CD14-positive monocyte (primary cell): Measurements from ENCODE around the gene MLLT10. TPM values are rescaled to one million over a fixed set of nuclear protein-coding genes. Genes with fewer than 3 reads are reported as not detected.

ENCODE experiments used
- DNase-seq, 3 donors: peaks; one replicate each; pipeline ENCODE4 v3.0.0-alpha.2; 2011 to 2022
- H2AFZ ChIP-seq: 2 replicates; pipeline ENCODE4 v1.6.0; 2012; ENCODE audit warnings: mild to moderate bottlenecking, low read depth, low read length, inconsistent platforms; ENCODE audit not compliant: insufficient read depth, poor library complexity, severe bottlenecking
- H3K27ac ChIP-seq, 2 donors: 1 replicate in 1 of 2; 2 replicates in 1 of 2; pipeline ENCODE4 v1.5.1; 2012 to 2013; ENCODE audit warnings: low read length in 2 of 2, control low read depth in 1 of 2, inconsistent platforms in 1 of 2, low read depth in 1 of 2, mild to moderate bottlenecking in 1 of 2
- H3K27me3 ChIP-seq, 2 donors: one replicate each; pipeline versions ENCODE4 v1.6.0 to v1.6.1; 2011 to 2013; ENCODE audit warnings: low read length in 2 of 2; ENCODE audit not compliant: control insufficient read depth in 2 of 2, insufficient read depth in 2 of 2
- H3K36me3 ChIP-seq, 2 donors: replicated peaks in 1 of 2; 1 replicate in 1 of 2; 2 replicates in 1 of 2; pipeline versions ENCODE4 v1.5.1 to v1.6.1; 2012 to 2013; ENCODE audit warnings: low read length in 2 of 2, control low read depth in 1 of 2, inconsistent platforms in 1 of 2, mild to moderate bottlenecking in 1 of 2; ENCODE audit not compliant: insufficient read depth in 2 of 2, control insufficient read depth in 1 of 2
- H3K4me1 ChIP-seq, 2 donors: 1 replicate in 1 of 2; 2 replicates in 1 of 2; pipeline versions ENCODE4 v1.5.1 to v1.6.1; 2012 to 2013; ENCODE audit warnings: low read length in 2 of 2, control low read depth in 1 of 2, inconsistent platforms in 1 of 2, mild to moderate bottlenecking in 1 of 2, moderate library complexity in 1 of 2; ENCODE audit not compliant: insufficient read depth in 2 of 2, control insufficient read depth in 1 of 2
- H3K4me2 ChIP-seq: replicated peaks from 2 replicates; pipeline ENCODE3; 2012; ENCODE audit warnings: low read length, moderate library complexity, mild to moderate bottlenecking; ENCODE audit not compliant: poor library complexity, severe bottlenecking; ENCODE audit errors: extremely low read depth
- H3K4me3 ChIP-seq, 3 experiments: fragments of 200-600 bp in 1 of 3; sonication (generic) in 1 of 3; replicated peaks in 1 of 3; 1 replicate in 2 of 3; 2 replicates in 1 of 3; pipeline ENCODE4 v1.5.1; 2011 to 2013; ENCODE audit warnings: low read length in 3 of 3, mild to moderate bottlenecking in 3 of 3, control low read depth in 2 of 3, low read depth in 2 of 3, inconsistent platforms in 1 of 3, moderate library complexity in 1 of 3
- H3K79me2 ChIP-seq: 2 replicates; pipeline ENCODE4 v1.6.0; 2012; ENCODE audit warnings: mild to moderate bottlenecking, control low read depth, inconsistent platforms, low read length, moderate library complexity; ENCODE audit not compliant: insufficient read depth
- H3K9ac ChIP-seq: 2 replicates; pipeline ENCODE4 v1.6.0; 2017; ENCODE audit warnings: low read length, mild to moderate bottlenecking; ENCODE audit not compliant: insufficient read depth, poor library complexity, severe bottlenecking
- H3K9me3 ChIP-seq, 2 donors: replicated peaks in 1 of 2; 1 replicate in 1 of 2; 2 replicates in 1 of 2; pipeline versions ENCODE4 v1.5.1 to v1.6.1; 2012 to 2013; ENCODE audit warnings: low read length in 2 of 2, control low read depth in 1 of 2; ENCODE audit not compliant: control insufficient read depth in 1 of 2, insufficient read depth in 1 of 2
- H4K20me1 ChIP-seq: 2 replicates; pipeline ENCODE4 v1.6.0; 2012; ENCODE audit warnings: mild to moderate bottlenecking, low read length, control low read depth, moderate library complexity; ENCODE audit not compliant: insufficient read depth
- H3K27ac Mint-ChIP-seq, 7 donors: one replicate each; pipeline ENCODE4 v1.8.0; 2020; ENCODE audit warnings: mild to moderate bottlenecking in 7 of 7, mixed read lengths in 7 of 7, moderate library complexity in 6 of 7, inconsistent platforms in 2 of 7
- H3K27me3 Mint-ChIP-seq, 3 donors: one replicate each; pipeline ENCODE4 v1.8.0; 2021 to 2022; ENCODE audit warnings: low read depth in 3 of 3, mild to moderate bottlenecking in 3 of 3, mixed read lengths in 3 of 3, moderate library complexity in 3 of 3, inconsistent platforms in 1 of 3
- H3K36me3 Mint-ChIP-seq, 2 donors: one replicate each; pipeline ENCODE4 v1.8.0; 2020; ENCODE audit warnings: mixed read lengths in 2 of 2, inconsistent platforms in 1 of 2, mild to moderate bottlenecking in 1 of 2
- H3K4me1 Mint-ChIP-seq: one replicate; pipeline ENCODE4 v1.8.0; 2020; ENCODE audit warnings: mild to moderate bottlenecking, mixed read lengths
- H3K4me3 Mint-ChIP-seq, 2 donors: one replicate each; pipeline ENCODE4 v1.8.0; 2020; ENCODE audit warnings: mild to moderate bottlenecking in 2 of 2, mixed read lengths in 2 of 2, moderate library complexity in 1 of 2
- H3K9me3 Mint-ChIP-seq, 7 donors: one replicate each; pipeline ENCODE4 v1.8.0; 2020 to 2022; ENCODE audit warnings: mixed read lengths in 7 of 7, mild to moderate bottlenecking in 6 of 7, moderate library complexity in 6 of 7, inconsistent platforms in 2 of 7
- CTCF ChIP-seq: fragments of 200-600 bp; IDR thresholded peaks from one replicate; pipeline ENCODE4 v1.8.0; 2022; ENCODE audit warnings: antibody characterized with exemption, mild to moderate bottlenecking
- WGBS: methylation state at CpG from one replicate; pipeline ENCODE4 v1.1.5; 2013; ENCODE audit warnings: missing lambda C conversion rate; ENCODE audit not compliant: insufficient coverage; 5-methylcytosine and 5-hydroxymethylcytosine counted together
- intact Hi-C, 2 donors: fragments of 100-400 bp; cut with micrococcal nuclease; formaldehyde crosslinking; loops; one replicate each; pipeline versions ENCODE4 v1.15.0 to v1.15.1; 2023
- polyA plus RNA-seq, 3 donors: library from polyadenylated mRNA; depleted of rRNA in 1 of 3; unstranded in 2 of 3; stranded (reverse) in 1 of 3; fragments of 300-500 nt in 2 of 3; fragments of >200 nt in 1 of 3; fragmentation: Illumina TruSeq in 2 of 3; gene quantifications; 1 replicate in 2 of 3; 2 replicates in 1 of 3; pipeline ENCODE4 v1.2.3, GENCODE V29; 2012 to 2021

Gene MLLT10
- polyA plus RNA-seq, 3 donors, result 4.9 to 39.1 (median 7.5) TPM

- DNase-seq, result no peak
- whole genome bisulfite sequencing, result 94% methylated on average over 2 of the region's 3 CpGs
- Histone ChIP-seq H4K20me1 (no peaks in the 10 kb centered on the region), H3K4me3 (no peak overlapping the region), H3K9ac (no peak overlapping the region), H3K9me3 (peaks cover 0 to 6% of the 10 kb centered on the region in 2 donors), H3K27ac (no peak overlapping the region), H3K4me1 (peaks cover 13 to 25% of the 10 kb centered on the region in 2 donors), H3K4me2 (no peak overlapping the region), H2AFZ (no peak overlapping the region), H3K36me3 (no peaks in the 10 kb centered on the region), H3K27me3 (peaks cover 25 to 55% of the 10 kb centered on the region in 2 donors), H3K79me2 (no peaks in the 10 kb centered on the region)
- Mint-ChIP-seq H3K36me3 (peaks cover 3 to 6% of the 10 kb centered on the region in 2 donors), H3K4me1 (peaks cover 25% of the 10 kb centered on the region), H3K27ac (no peak overlapping the region), H3K4me3 (no peak overlapping the region), H3K27me3 (peaks cover 46 to 61% (median 55%) of the 10 kb centered on the region in 3 donors), H3K9me3 (peaks cover 0 to 10% (median 6%) of the 10 kb centered on the region in 7 donors)
- intact Hi-C loops, result loop anchor here (5.0 to 10.0 kb wide), 2 partner anchors 232 to 1485 kb away; no protein-coding TSS in a partner anchor
- no peak for TF ChIP-seq CTCF
Observed at GRCh38 chr10:21502348-21502740, 31.7 kb upstream of the MLLT10 start.

- TF ChIP-seq CTCF, result no peak
- Mint-ChIP-seq H3K27ac (no peak overlapping the region), H3K4me1 (peaks cover 23% of the 10 kb centered on the region), H3K27me3 (peaks cover 37 to 51% (median 43%) of the 10 kb centered on the region in 3 donors), H3K36me3 (peaks cover 3% of the 10 kb centered on the region in 2 donors), H3K9me3 (peaks cover 0 to 6% (median 0%) of the 10 kb centered on the region in 7 donors), H3K4me3 (no peak overlapping the region)
- H2AFZ ChIP-seq, result no peak overlapping the region
- peaks cover 13 to 45% of the 10 kb centered on the region in 2 donors for H3K27me3 ChIP-seq
- H3K4me3 ChIP-seq, result no peak overlapping the region
- no peak overlapping the region for H3K27ac ChIP-seq
- no peak overlapping the region for H3K4me2 ChIP-seq
- no peaks in the 10 kb centered on the region for H3K36me3 ChIP-seq
- DNase-seq, result no peak
- no peak overlapping the region for H3K9ac ChIP-seq
- H3K4me1 ChIP-seq, result peaks cover 11 to 26% of the 10 kb centered on the region in 2 donors
- H3K79me2 ChIP-seq, result no peaks in the 10 kb centered on the region
- peaks cover 0 to 6% of the 10 kb centered on the region in 2 donors for H3K9me3 ChIP-seq
- no peaks in the 10 kb centered on the region for H4K20me1 ChIP-seq
- intact Hi-C loops, result loop anchor here (5.0 to 10.0 kb wide), 2 partner anchors 231 to 1484 kb away; no protein-coding TSS in a partner anchor
- no CpG with 5 or more reads among the region's 1 CpG for WGBS
Observed at GRCh38 chr10:21503542-21503941, 30.5 kb upstream of the MLLT10 start.
